ENCODE measurements around the gene RGS17.
"Not testable (repeated sequence)": the region's sequence is repeated elsewhere in the genome, so short reads cannot be mapped to it uniquely, and the experiment has no call there.

RGS17 gene

DNA sequence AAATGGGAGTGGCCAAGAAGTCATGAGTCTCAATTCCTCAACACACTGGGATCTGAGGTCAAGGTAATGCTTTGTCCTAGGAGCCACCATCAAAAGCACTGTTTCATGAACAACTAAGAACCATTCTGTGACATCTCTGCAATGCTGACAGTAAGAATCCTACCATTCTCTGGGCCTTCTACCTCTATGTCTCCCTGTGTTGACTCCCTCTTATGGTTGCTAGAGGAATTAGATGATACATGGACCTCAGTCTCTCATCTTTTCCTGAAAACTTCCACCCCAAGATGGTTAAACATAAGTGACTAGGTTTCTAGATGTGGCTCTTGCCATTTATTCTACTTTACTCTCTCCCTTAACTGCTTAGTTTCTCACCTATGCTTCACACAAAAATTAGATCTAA, 137.7 kb downstream of the RGS17 start:
- Histone ChIP-seq H4K20me1 (ENCODE audit: insufficient read depth, low read length) (peaks cover 20% of the 10 kb centered on the region), H3K4me3 (ENCODE audit: low read length) (no peak overlapping the region), H3K27me3 (ENCODE audit: low read depth, low read length) (no peaks in the 10 kb centered on the region), H3K36me3 (replicated peaks; ENCODE audit: low read depth, low read length) (peaks cover 21% of the 10 kb centered on the region), H3K4me2 (ENCODE audit: low read length) (no peak overlapping the region), H3K9me3 (ENCODE audit: insufficient read depth, low read length) (no peaks in the 10 kb centered on the region), H3K27ac (ENCODE audit: low read length) (no peak overlapping the region), H3K9ac (ENCODE audit: low read length) (no peak overlapping the region), H3K4me1 (ENCODE audit: low read length) (peaks cover 8% of the 10 kb centered on the region), H3K79me2 (ENCODE audit: low read length) (peaks cover 63% of the 10 kb centered on the region), H2AFZ (ENCODE audit: low read depth, low read length) (no peak overlapping the region)
- TF ChIP-seq CTCF (IDR thresholded peaks at IDR 0.05; ENCODE audit: low read depth, low read length): peak; percentile 5; the same call in 1 of the 2 replicates
- TF ChIP-seq EZH2phosphoT487 (IDR thresholded peaks at IDR 0.05; ENCODE audit: low read depth): no peak

DNA sequence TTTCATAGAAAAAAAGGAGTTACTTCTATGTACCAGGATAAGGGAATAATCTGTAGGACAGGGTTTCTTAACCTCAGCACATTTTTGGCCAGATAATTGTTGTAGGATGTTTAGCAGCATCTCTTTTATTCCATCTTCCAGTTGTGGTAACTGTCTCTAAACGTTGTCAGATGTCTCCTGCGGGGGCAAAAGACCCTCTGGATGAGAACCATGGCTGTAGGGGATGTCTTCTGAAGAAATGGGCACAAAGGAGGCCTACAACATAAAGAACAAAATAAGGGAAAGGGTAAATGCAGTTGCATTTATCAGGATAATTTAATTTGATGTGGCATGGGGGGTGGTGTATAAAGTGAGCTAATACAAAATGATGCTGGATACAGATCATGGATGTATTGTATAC, 144.1 kb downstream of the RGS17 start:
- H3K27me3 ChIP-seq (ENCODE audit: low read depth, low read length): no peaks in the 10 kb centered on the region
- H3K36me3 ChIP-seq (replicated peaks; ENCODE audit: low read depth, low read length): peaks cover 9% of the 10 kb centered on the region
- H3K27ac ChIP-seq (ENCODE audit: low read length): no peak overlapping the region
- no peak overlapping the region for H3K9ac ChIP-seq (ENCODE audit: low read length)
- H2AFZ ChIP-seq (ENCODE audit: low read depth, low read length): no peak overlapping the region
- TF ChIP-seq EZH2phosphoT487 (IDR thresholded peaks at IDR 0.05; ENCODE audit: low read depth) (no peak), CTCF (IDR thresholded peaks at IDR 0.05; ENCODE audit: low read depth, low read length) (no peak)
- H3K79me2 ChIP-seq (ENCODE audit: low read length): peaks cover 59% of the 10 kb centered on the region
- H3K4me3 ChIP-seq (ENCODE audit: low read length): no peak overlapping the region
- H3K4me2 ChIP-seq (ENCODE audit: low read length): no peak overlapping the region
- H4K20me1 ChIP-seq (ENCODE audit: insufficient read depth, low read length): peaks cover 24% of the 10 kb centered on the region
- H3K9me3 ChIP-seq (ENCODE audit: insufficient read depth, low read length): no peaks in the 10 kb centered on the region
- peaks cover 8% of the 10 kb centered on the region for H3K4me1 ChIP-seq (ENCODE audit: low read length)

DNA sequence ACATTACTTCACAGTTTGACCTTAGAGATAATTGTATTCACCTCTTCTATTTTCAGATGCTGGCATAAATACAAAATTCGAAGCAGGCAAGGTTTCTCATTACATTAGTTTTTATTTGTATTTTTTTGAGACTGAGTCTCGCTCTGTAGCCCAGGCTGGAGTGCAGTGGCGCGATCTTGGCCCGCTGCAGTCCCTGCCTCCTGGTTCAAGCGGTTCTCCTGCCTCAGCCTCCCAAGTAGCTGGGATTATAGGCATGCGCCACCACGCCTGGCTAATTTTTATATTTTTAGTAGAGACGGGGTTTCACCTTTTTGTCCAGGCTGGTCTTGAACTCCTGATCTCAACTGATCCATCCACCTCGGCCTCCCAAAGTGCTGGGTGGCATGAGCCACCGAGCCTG, 145.8 kb downstream of the RGS17 start:
- peaks cover 15% of the 10 kb centered on the region for H3K4me1 ChIP-seq (ENCODE audit: low read length)
- H4K20me1 ChIP-seq (ENCODE audit: insufficient read depth, low read length): peaks cover 34% of the 10 kb centered on the region
- peak overlapping the region; percentile 98 for H3K4me3 ChIP-seq (ENCODE audit: low read length)
- H2AFZ ChIP-seq (ENCODE audit: low read depth, low read length); H3K9ac ChIP-seq (ENCODE audit: low read length); H3K9me3 ChIP-seq (ENCODE audit: insufficient read depth, low read length); H3K27me3 ChIP-seq (ENCODE audit: low read depth, low read length); H3K27ac ChIP-seq (ENCODE audit: low read length): not testable (repeated sequence)
- H3K4me2 ChIP-seq (ENCODE audit: low read length): peak overlapping the region; percentile 75
- peaks cover 18% of the 10 kb centered on the region for H3K36me3 ChIP-seq (replicated peaks; ENCODE audit: low read depth, low read length)
- peaks cover 66% of the 10 kb centered on the region for H3K79me2 ChIP-seq (ENCODE audit: low read length)

DNA sequence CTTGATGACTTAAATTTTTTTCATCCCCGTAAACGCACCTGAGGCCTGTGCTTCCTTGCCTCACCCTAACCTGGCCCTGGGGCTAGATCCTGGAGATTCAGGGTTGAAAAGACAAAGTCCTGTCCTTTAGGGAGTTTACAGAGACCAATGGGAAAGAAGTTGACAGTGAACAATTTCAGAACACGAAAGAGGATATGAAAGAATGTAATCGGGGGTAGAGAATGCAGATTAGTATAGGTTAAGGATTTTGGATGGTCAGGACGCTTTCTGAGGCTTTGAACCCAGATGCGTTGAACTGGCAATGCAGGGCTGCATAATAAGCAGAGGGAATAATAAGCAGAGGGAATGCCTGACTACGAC, 146.6 kb downstream of the RGS17 start:
- H3K4me3 ChIP-seq (ENCODE audit: low read length): peak overlapping the region; percentile 98
- peaks cover 70% of the 10 kb centered on the region for H3K79me2 ChIP-seq (ENCODE audit: low read length)
- H3K4me2 ChIP-seq (ENCODE audit: low read length): peak overlapping the region; percentile 75
- peak overlapping the region; percentile 93 for H3K27ac ChIP-seq (ENCODE audit: low read length)
- peak overlapping the region; percentile 100 for H3K9ac ChIP-seq (ENCODE audit: low read length)
- peaks cover 18% of the 10 kb centered on the region for H3K36me3 ChIP-seq (replicated peaks; ENCODE audit: low read depth, low read length)
- H3K9me3 ChIP-seq (ENCODE audit: insufficient read depth, low read length): no peaks in the 10 kb centered on the region
- no peak for TF ChIP-seq CTCF (IDR thresholded peaks at IDR 0.05; ENCODE audit: low read depth, low read length)
- no peak for TF ChIP-seq EZH2phosphoT487 (IDR thresholded peaks at IDR 0.05; ENCODE audit: low read depth)
- no peak overlapping the region for H2AFZ ChIP-seq (ENCODE audit: low read depth, low read length)
- H3K4me1 ChIP-seq (ENCODE audit: low read length): peaks cover 18% of the 10 kb centered on the region
- peaks cover 42% of the 10 kb centered on the region for H4K20me1 ChIP-seq (ENCODE audit: insufficient read depth, low read length)
- no peaks in the 10 kb centered on the region for H3K27me3 ChIP-seq (ENCODE audit: low read depth, low read length)
